OCI-LY1 (cell line): ENCODE data around the gene TOM1L2.

Source experiments
- H2AFZ ChIP-seq: fragments of 200-600 bp; sonication (generic), shearing (Covaris generic); 2 replicates; pipeline ENCODE4 v1.6.0; 2014; ENCODE audit warnings: antibody characterized with exemption, mild to moderate bottlenecking, low read length
- H3F3A ChIP-seq: fragments of 200-600 bp; sonication (generic), shearing (Covaris generic); 2 replicates; pipeline ENCODE4 v1.6.0; 2014; ENCODE audit warnings: mild to moderate bottlenecking, antibody characterized with exemption, low read length, moderate library complexity; ENCODE audit not compliant: insufficient read depth
- H3K27ac ChIP-seq: fragments of 200-600 bp; sonication (generic); 2 replicates; pipeline ENCODE4 v1.5.1; 2014; ENCODE audit warnings: low read length, mixed run types, mild to moderate bottlenecking, low read depth; ENCODE audit not compliant: poor library complexity, severe bottlenecking
- H3K27me3 ChIP-seq: fragments of 200-600 bp; sonication (generic); 2 replicates; pipeline ENCODE4 v1.6.0; 2014; ENCODE audit warnings: antibody characterized with exemption, mild to moderate bottlenecking, low read length, moderate library complexity; ENCODE audit not compliant: insufficient read depth
- H3K36me3 ChIP-seq: fragments of 200-600 bp; sonication (generic); 2 replicates; pipeline ENCODE4 v1.6.1; 2014; ENCODE audit warnings: mild to moderate bottlenecking, antibody characterized with exemption, low read length, moderate library complexity, mixed read lengths; ENCODE audit not compliant: insufficient read depth
- H3K4me1 ChIP-seq: fragments of 200-600 bp; sonication (generic); 2 replicates; pipeline ENCODE4 v1.5.1; 2014; ENCODE audit warnings: mild to moderate bottlenecking, low read length, moderate library complexity; ENCODE audit not compliant: insufficient read depth, severe bottlenecking
- H3K4me2 ChIP-seq: fragments of 200-600 bp; sonication (generic), shearing (Covaris generic); 2 replicates; pipeline ENCODE4 v1.6.1; 2014; ENCODE audit warnings: low read length
- H3K4me3 ChIP-seq: fragments of 200-600 bp; sonication (generic); 2 replicates; pipeline ENCODE4 v1.5.1; 2014; ENCODE audit warnings: low read length, low read depth, mild to moderate bottlenecking, mixed read lengths; ENCODE audit not compliant: poor library complexity, severe bottlenecking
- H3K79me2 ChIP-seq: fragments of 200-600 bp; shearing (Covaris generic); 2 replicates; pipeline ENCODE4 v1.6.1; 2016; ENCODE audit warnings: mixed run types, low read length, mixed read lengths; ENCODE audit not compliant: insufficient read depth
- H3K9ac ChIP-seq: fragments of 200-600 bp; sonication (generic), shearing (Covaris generic); 2 replicates; pipeline ENCODE4 v1.6.1; 2014; ENCODE audit warnings: mild to moderate bottlenecking, low read length, mixed read lengths
- H3K9me2 ChIP-seq: fragments of 200-600 bp; sonication (generic), shearing (Covaris generic); 2 replicates; pipeline ENCODE4 v1.6.1; 2014; ENCODE audit warnings: low read depth, mild to moderate bottlenecking, low read length, mixed read lengths
- H3K9me3 ChIP-seq: fragments of 200-600 bp; shearing (Covaris generic); 2 replicates; pipeline ENCODE4 v1.6.1; 2014; ENCODE audit warnings: low read length, mixed read lengths
- H4K20me1 ChIP-seq: fragments of 200-600 bp; sonication (generic), shearing (Covaris generic); 2 replicates; pipeline ENCODE4 v1.6.0; 2016; ENCODE audit warnings: mild to moderate bottlenecking, low read length; ENCODE audit not compliant: insufficient read depth
- EZH2 ChIP-seq: fragments of 200-600 bp; sonication (generic), shearing (Covaris generic); IDR thresholded peaks from 2 replicates; pipeline ENCODE4 v1.8.0; 2017; ENCODE audit warnings: borderline replicate concordance, mixed run types, mild to moderate bottlenecking, antibody characterized with exemption, low read length, moderate library complexity, mixed read lengths
- TF ChIP-seq, protein P1 (sequence below): fragments of 200-600 bp; sonication (generic), shearing (Covaris generic); IDR thresholded peaks from 2 replicates; pipeline ENCODE4 v1.5.1; 2017; ENCODE audit warnings: mild to moderate bottlenecking, antibody characterized with exemption, low read length, moderate library complexity, mixed read lengths

The TOM1L2 gene

DNA sequence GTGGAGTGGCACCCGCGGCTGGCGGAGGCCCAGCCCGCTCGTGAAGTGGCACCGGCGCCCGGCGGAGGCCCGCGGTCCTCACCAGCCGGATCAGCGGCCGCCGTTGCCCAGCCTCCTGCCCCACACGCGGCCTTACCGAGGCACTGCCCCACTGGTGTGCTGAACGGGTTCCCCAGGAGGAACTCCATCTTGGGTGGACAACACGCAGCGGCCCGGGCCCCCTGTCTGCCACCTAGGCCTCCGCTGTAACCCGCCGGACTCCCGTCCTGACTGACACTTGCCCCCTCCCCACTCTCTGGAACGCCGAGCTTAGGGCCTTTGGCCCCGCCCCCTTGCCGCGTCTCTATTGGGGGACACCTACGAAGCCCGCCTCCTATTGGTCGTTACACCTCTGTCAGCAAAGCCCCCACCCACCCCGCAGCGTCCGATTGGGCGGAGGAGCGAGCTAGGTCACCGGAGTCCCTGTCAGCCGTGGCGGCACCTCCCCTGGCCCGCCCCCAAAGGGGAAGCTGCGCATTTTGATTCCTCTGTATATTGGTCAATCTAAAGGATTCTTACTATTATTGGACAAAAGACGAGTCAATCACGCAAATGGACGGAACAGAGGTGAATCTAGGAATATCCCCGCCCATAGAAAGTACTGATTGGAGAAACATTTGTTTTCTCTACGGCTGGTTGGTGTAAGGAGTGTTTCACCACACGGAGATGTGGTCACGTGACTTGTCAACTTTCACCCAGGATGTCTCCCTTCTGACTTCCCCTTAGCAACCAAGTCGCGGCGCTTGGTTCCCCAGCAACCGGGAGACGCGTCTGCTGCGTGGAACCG, at the start of gene TOM1L2, which contains the start of gene DRC3:
TSS of gene TOM1L2 (minus strand) at position 275 of the 826 bp plus-strand sequence. CDS start at position 188, 87 bp downstream.
TSS of gene DRC3 (plus strand) at position 737 of the 826 bp plus-strand sequence. CDS start 4,737 bp downstream, outside the sequence.
- H3K27me3 ChIP-seq, result no peaks in the 10 kb centered on the region
- H3K4me2 ChIP-seq, result peak within 1 kb of the TSS; percentile 72
- no peak within 1 kb of the TSS for H3K27ac ChIP-seq
- H3K4me3 ChIP-seq, result peak within 1 kb of the TSS; percentile 74
- no peaks in the 10 kb centered on the region for H3K9me2 ChIP-seq
- no peaks in the 10 kb centered on the region for H3K36me3 ChIP-seq
- H3K9ac ChIP-seq, result peak within 1 kb of the TSS; percentile 61
- H3K79me2 ChIP-seq, result no peaks in the 10 kb centered on the region
- TF ChIP-seq, protein P1, sequence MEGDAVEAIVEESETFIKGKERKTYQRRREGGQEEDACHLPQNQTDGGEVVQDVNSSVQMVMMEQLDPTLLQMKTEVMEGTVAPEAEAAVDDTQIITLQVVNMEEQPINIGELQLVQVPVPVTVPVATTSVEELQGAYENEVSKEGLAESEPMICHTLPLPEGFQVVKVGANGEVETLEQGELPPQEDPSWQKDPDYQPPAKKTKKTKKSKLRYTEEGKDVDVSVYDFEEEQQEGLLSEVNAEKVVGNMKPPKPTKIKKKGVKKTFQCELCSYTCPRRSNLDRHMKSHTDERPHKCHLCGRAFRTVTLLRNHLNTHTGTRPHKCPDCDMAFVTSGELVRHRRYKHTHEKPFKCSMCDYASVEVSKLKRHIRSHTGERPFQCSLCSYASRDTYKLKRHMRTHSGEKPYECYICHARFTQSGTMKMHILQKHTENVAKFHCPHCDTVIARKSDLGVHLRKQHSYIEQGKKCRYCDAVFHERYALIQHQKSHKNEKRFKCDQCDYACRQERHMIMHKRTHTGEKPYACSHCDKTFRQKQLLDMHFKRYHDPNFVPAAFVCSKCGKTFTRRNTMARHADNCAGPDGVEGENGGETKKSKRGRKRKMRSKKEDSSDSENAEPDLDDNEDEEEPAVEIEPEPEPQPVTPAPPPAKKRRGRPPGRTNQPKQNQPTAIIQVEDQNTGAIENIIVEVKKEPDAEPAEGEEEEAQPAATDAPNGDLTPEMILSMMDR, result no peak
- TF ChIP-seq EZH2, result no peak
- no peaks in the 10 kb centered on the region for H4K20me1 ChIP-seq
- no peak within 1 kb of the TSS for H2AFZ ChIP-seq
- H3F3A ChIP-seq, result no peaks in the 10 kb centered on the region
- H3K9me3 ChIP-seq, result no peaks in the 10 kb centered on the region
- H3K4me1 ChIP-seq, result peaks cover 16% of the 10 kb centered on the region

DNA sequence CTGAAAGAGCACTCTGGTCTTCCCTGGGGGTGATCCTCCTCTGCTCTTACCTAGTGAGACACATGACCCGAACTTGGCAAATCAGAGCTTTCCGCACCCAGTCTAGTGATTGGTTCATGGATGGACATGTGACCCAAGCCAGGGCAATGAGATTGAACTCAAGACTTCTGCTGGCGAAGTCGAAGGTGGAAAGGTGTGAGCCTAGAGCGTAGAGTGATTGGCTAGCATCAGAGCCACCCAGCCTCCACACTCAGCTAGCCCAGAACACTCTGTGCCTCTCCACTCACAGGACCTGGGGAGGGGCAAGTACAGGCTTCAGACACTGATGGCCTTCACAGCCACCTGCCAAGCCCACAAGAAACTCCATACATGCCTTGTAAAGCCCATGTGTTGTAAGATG, 49.2 kb upstream of the TOM1L2 start:
- Histone ChIP-seq H3K4me1 (no peaks in the 10 kb centered on the region), H4K20me1 (no peaks in the 10 kb centered on the region), H3K9me2 (no peaks in the 10 kb centered on the region), H3K27ac (no peak overlapping the region), H3F3A (no peaks in the 10 kb centered on the region), H3K9me3 (no peaks in the 10 kb centered on the region), H3K27me3 (no peaks in the 10 kb centered on the region), H3K9ac (no peak overlapping the region), H2AFZ (no peak overlapping the region), H3K4me2 (no peak overlapping the region), H3K79me2 (no peaks in the 10 kb centered on the region), H3K36me3 (peaks cover 41% of the 10 kb centered on the region; the same call in 1 of the 2 replicates), H3K4me3 (no peak overlapping the region)
- TF ChIP-seq EZH2, result no peak
- TF ChIP-seq, protein P1, result no peak

DNA sequence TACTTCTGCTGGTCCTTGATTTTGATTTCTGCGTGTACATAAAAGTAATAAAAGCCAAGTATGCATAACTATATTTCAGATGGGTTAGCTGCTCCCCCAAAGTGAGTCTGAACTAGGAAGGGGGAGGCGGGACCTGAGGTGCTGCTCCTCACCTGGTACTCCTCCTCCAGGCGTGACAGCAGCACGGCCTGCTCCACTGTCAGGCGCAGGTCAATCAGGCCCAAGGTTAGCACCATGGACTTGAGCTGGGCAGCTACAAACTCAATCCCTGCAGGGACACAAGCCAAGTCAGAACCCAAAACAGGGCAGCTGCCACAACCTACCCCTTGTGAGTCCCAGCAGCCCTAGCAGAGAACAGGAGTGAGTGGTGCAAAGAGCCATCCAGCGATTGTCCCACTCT, 48.8 kb upstream of the TOM1L2 start:
- no peaks in the 10 kb centered on the region for H3K27me3 ChIP-seq
- H3K79me2 ChIP-seq, result no peaks in the 10 kb centered on the region
- H3K4me2 ChIP-seq, result no peak overlapping the region
- no peaks in the 10 kb centered on the region for H4K20me1 ChIP-seq
- H3K9me2 ChIP-seq, result no peaks in the 10 kb centered on the region
- no peaks in the 10 kb centered on the region for H3K9me3 ChIP-seq
- H3K9ac ChIP-seq, result no peak overlapping the region
- no peaks in the 10 kb centered on the region for H3K4me1 ChIP-seq
- no peak overlapping the region for H3K4me3 ChIP-seq
- H2AFZ ChIP-seq, result no peak overlapping the region
- peaks cover 39% of the 10 kb centered on the region; the same call in 1 of the 2 replicates for H3K36me3 ChIP-seq
- H3F3A ChIP-seq, result no peaks in the 10 kb centered on the region
- TF ChIP-seq, protein P1, result no peak
- TF ChIP-seq EZH2, result no peak
- H3K27ac ChIP-seq, result no peak overlapping the region
